Vagina (tissue), 2 donors: ENCODE results near the gene ARHGAP33.

Experiments
- CTCF ChIP-seq, 3 experiments: fragments of 450-650 bp in 2 of 3; fragments of 200-600 bp in 1 of 3; sonication (generic) in 1 of 3; IDR thresholded peaks; one replicate each; pipeline ENCODE4 v1.5.1; 2017 to 2019; ENCODE audit warnings: antibody characterized with exemption in 3 of 3, mild to moderate bottlenecking in 2 of 3, moderate library complexity in 2 of 3
- POLR2A ChIP-seq, 2 donors: fragments of 450-650 bp; IDR thresholded peaks; one replicate each; pipeline ENCODE4 v1.6.1; 2017; ENCODE audit warnings: antibody characterized with exemption in 2 of 2, mild to moderate bottlenecking in 2 of 2, moderate library complexity in 2 of 2

GRCh38 chr19:35782589-35782988, 7.2 kb downstream of the ARHGAP33 start:
- no peak for TF ChIP-seq POLR2A (IDR thresholded peaks at IDR 0.05)
- TF ChIP-seq CTCF (IDR thresholded peaks at IDR 0.05) = no peak
